Endothelial cell (in vitro differentiated cells): ENCODE results near the gene TMEM176B. TPM values are rescaled to one million over a fixed set of nuclear protein-coding genes. Genes with fewer than 3 reads are reported as not detected.
A peak's percentile ranks its signal among the peaks of the same experiment; 100 is the strongest.

Experiments
- DNase-seq: peaks from one replicate; pipeline ENCODE4 v3.0.0; 2021; ENCODE audit warnings: low spot score
- H3K27ac Mint-ChIP-seq: one replicate; pipeline ENCODE4 v1.8.0; 2021; ENCODE audit warnings: mixed read lengths, inconsistent platforms; ENCODE audit not compliant: unreplicated experiment
- H3K27me3 Mint-ChIP-seq: one replicate; pipeline ENCODE4 v1.8.0; 2021; ENCODE audit warnings: mild to moderate bottlenecking, moderate library complexity, mixed read lengths, inconsistent platforms; ENCODE audit not compliant: unreplicated experiment
- H3K36me3 Mint-ChIP-seq: one replicate; pipeline ENCODE4 v1.8.0; 2021; ENCODE audit warnings: mild to moderate bottlenecking, low read depth, mixed read lengths, inconsistent platforms; ENCODE audit not compliant: unreplicated experiment
- H3K4me1 Mint-ChIP-seq: one replicate; pipeline ENCODE4 v1.8.0; 2021; ENCODE audit warnings: mild to moderate bottlenecking, mixed read lengths, inconsistent platforms; ENCODE audit not compliant: unreplicated experiment
- H3K4me3 Mint-ChIP-seq: one replicate; pipeline ENCODE4 v1.8.0; 2021; ENCODE audit warnings: mild to moderate bottlenecking, mixed read lengths, inconsistent platforms; ENCODE audit not compliant: unreplicated experiment
- H3K9me3 Mint-ChIP-seq: one replicate; pipeline ENCODE4 v1.8.0; 2021; ENCODE audit warnings: mixed read lengths, inconsistent platforms; ENCODE audit not compliant: unreplicated experiment
- CTCF ChIP-seq: fragments of 200-600 bp; sonication (generic); IDR thresholded peaks from one replicate; pipeline ENCODE4 v1.5.0; 2021; ENCODE audit warnings: antibody characterized with exemption; ENCODE audit not compliant: unreplicated experiment
- total RNA-seq: library from RNA; stranded (reverse); fragmentation: NEBNext Ultra II Directional; extraction: Animal tissue kit (Norgen Biotek cat#: 25700); gene quantifications from one replicate; pipeline ENCODE4 v1.2.1, GENCODE V29; 2021; ENCODE audit not compliant: unreplicated experiment

TMEM176B gene
- total RNA-seq, 1 donor from 2014 or later: 1.4 TPM

GRCh38 chr7:150790416-150791075, 9.6 kb downstream of the TMEM176B start:
- Mint-ChIP-seq H3K27me3 (peaks cover 2% of the 10 kb centered on the region), H3K27ac (peak overlapping the region; percentile 50), H3K4me3 (no peak overlapping the region), H3K9me3 (no peaks in the 10 kb centered on the region), H3K4me1 (peaks cover 49% of the 10 kb centered on the region), H3K36me3 (peaks cover 3% of the 10 kb centered on the region)
- no peak for TF ChIP-seq CTCF
- no peak for DNase-seq

- Mint-ChIP-seq H3K9me3 (no peaks in the 10 kb centered on the region), H3K4me1 (peaks cover 64% of the 10 kb centered on the region), H3K4me3 (no peak overlapping the region), H3K27ac (no peak overlapping the region), H3K27me3 (peaks cover 2% of the 10 kb centered on the region), H3K36me3 (peaks cover 3% of the 10 kb centered on the region)
- TF ChIP-seq CTCF: no peak
- no peak for DNase-seq
Observed at GRCh38 chr7:150788474-150789269, 11.5 kb downstream of the TMEM176B start.

GRCh38 chr7:150787321-150788281, 12.6 kb downstream of the TMEM176B start:
- Mint-ChIP-seq H3K36me3 (peaks cover 3% of the 10 kb centered on the region), H3K27ac (no peak overlapping the region), H3K4me3 (no peak overlapping the region), H3K4me1 (peaks cover 64% of the 10 kb centered on the region), H3K9me3 (no peaks in the 10 kb centered on the region), H3K27me3 (peaks cover 2% of the 10 kb centered on the region)
- no peak for DNase-seq
- no peak for TF ChIP-seq CTCF

- Mint-ChIP-seq H3K27ac (no peak overlapping the region), H3K36me3 (no peaks in the 10 kb centered on the region), H3K9me3 (no peaks in the 10 kb centered on the region), H3K27me3 (no peaks in the 10 kb centered on the region), H3K4me3 (no peak overlapping the region), H3K4me1 (peaks cover 41% of the 10 kb centered on the region)
- TF ChIP-seq CTCF: no peak
- no peak for DNase-seq
Observed at GRCh38 chr7:150784954-150785353, 15.2 kb downstream of the TMEM176B start.
